IMR-90 (cell line): Measurements from ENCODE around the gene RAET1E. TPM values are rescaled to one million over a fixed set of nuclear protein-coding genes. Genes with fewer than 3 reads are reported as not detected.

Source experiments
- ATAC-seq: fragments of 200-7000 bp; cut with Tn5 transposase; 2 replicates; pipeline ENCODE4 v1.9.1; 2020; ENCODE audit warnings: low read depth, mild to moderate bottlenecking, moderate library complexity
- BruUV-seq: library from RNA; stranded (reverse); fragments of 400-500 nt; replicated peaks from 2 replicates; lab custom pipeline; 2021; lab: Mats Ljungman, UMichigan
- CTCF ChIA-PET: fragments of 300-600 bp; formaldehyde crosslinking; extraction: SDS; loops from one replicate; lab custom pipeline; 2021; ENCODE audit warnings: antibody characterized with exemption; lab: Yijun Ruan, JAX
- POLR2A ChIA-PET: fragments of 300-600 bp; sonication (Branson Sonifier 250); formaldehyde crosslinking; loops from one replicate; lab custom pipeline; 2022; ENCODE audit warnings: antibody characterized with exemption; ENCODE audit not compliant: unreplicated experiment; lab: Charles Lee
- DNase-seq: peaks from one replicate; pipeline ENCODE4 v3.0.0; 2013
- H2AFZ ChIP-seq: replicated peaks from 2 replicates; pipeline ENCODE3; 2013; ENCODE audit warnings: low read length, mild to moderate bottlenecking; ENCODE audit not compliant: poor library complexity
- H2AK5ac ChIP-seq: 2 replicates; pipeline ENCODE4 v1.6.1; 2013; ENCODE audit warnings: low read depth, low read length, inconsistent platforms
- H2AK9ac ChIP-seq: replicated peaks from 2 replicates; pipeline ENCODE3; 2013; ENCODE audit warnings: mild to moderate bottlenecking, low read depth, low read length, moderate library complexity; ENCODE audit not compliant: poor library complexity
- H2BK120ac ChIP-seq: 2 replicates; pipeline ENCODE4 v1.6.1; 2013; ENCODE audit warnings: low read depth, low read length, inconsistent platforms
- H2BK15ac ChIP-seq: 3 replicates; pipeline ENCODE4 v1.6.1; 2013; ENCODE audit warnings: low read depth, low read length, inconsistent platforms
- H2BK20ac ChIP-seq: 2 replicates; pipeline ENCODE4 v1.6.1; 2013; ENCODE audit warnings: low read depth, mild to moderate bottlenecking, inconsistent platforms, low read length, moderate library complexity
- H2BK5ac ChIP-seq: 2 replicates; pipeline ENCODE4 v1.6.1; 2013; ENCODE audit warnings: mild to moderate bottlenecking, low read depth, low read length, inconsistent platforms; ENCODE audit not compliant: poor library complexity, severe bottlenecking
- H3K14ac ChIP-seq: replicated peaks from 2 replicates; pipeline ENCODE4 v1.6.1; 2013; ENCODE audit warnings: low read depth, low read length, inconsistent platforms
- H3K18ac ChIP-seq: 2 replicates; pipeline ENCODE4 v1.6.1; 2013; ENCODE audit warnings: low read depth, low read length, control low read depth
- H3K23ac ChIP-seq: 2 replicates; pipeline ENCODE4 v1.6.1; 2013; ENCODE audit warnings: low read depth, low read length, inconsistent platforms
- H3K27ac ChIP-seq: 2 replicates; pipeline ENCODE4 v1.5.1; 2013; ENCODE audit warnings: mild to moderate bottlenecking, control low read depth, low read length; ENCODE audit not compliant: insufficient read depth
- H3K27me3 ChIP-seq: 2 replicates; pipeline ENCODE4 v1.6.1; 2013; ENCODE audit warnings: low read length; ENCODE audit not compliant: control insufficient read depth, insufficient read depth
- H3K36me3 ChIP-seq: 2 replicates; pipeline ENCODE4 v1.6.1; 2013; ENCODE audit warnings: low read length, mixed read lengths; ENCODE audit not compliant: control insufficient read depth, insufficient read depth
- H3K4ac ChIP-seq: 2 replicates; pipeline ENCODE4 v1.6.1; 2013; ENCODE audit warnings: low read depth, low read length, inconsistent platforms
- H3K4me1 ChIP-seq: 2 replicates; pipeline ENCODE4 v1.6.1; 2013; ENCODE audit warnings: low read length, mixed read lengths; ENCODE audit not compliant: control insufficient read depth, insufficient read depth
- H3K4me2 ChIP-seq: 2 replicates; pipeline ENCODE4 v1.6.1; 2013; ENCODE audit warnings: low read depth, mild to moderate bottlenecking, control low read depth, low read length, moderate library complexity
- H3K4me3 ChIP-seq: 2 replicates; pipeline ENCODE4 v1.5.1; 2013; ENCODE audit warnings: low read depth, mild to moderate bottlenecking, control low read depth, low read length, moderate library complexity; ENCODE audit not compliant: insufficient read depth
- H3K56ac ChIP-seq: 2 replicates; pipeline ENCODE4 v1.6.1; 2013; ENCODE audit warnings: low read length, inconsistent platforms; ENCODE audit not compliant: insufficient read depth; ENCODE audit errors: extremely low read depth
- H3K79me1 ChIP-seq, 2 experiments: 2 replicates each; pipeline ENCODE4 v1.6.1; 2013; ENCODE audit warnings: low read length in 2 of 2, inconsistent platforms in 1 of 2, low read depth in 1 of 2
- H3K9ac ChIP-seq: 2 replicates; pipeline ENCODE4 v1.6.1; 2013; ENCODE audit warnings: low read depth, low read length, control low read depth
- H3K9me1 ChIP-seq: 2 replicates; pipeline ENCODE4 v1.6.1; 2013; ENCODE audit warnings: low read length, inconsistent platforms; ENCODE audit not compliant: insufficient read depth
- H3K9me3 ChIP-seq: 2 replicates; pipeline ENCODE4 v1.6.1; 2013; ENCODE audit warnings: low read length; ENCODE audit not compliant: control insufficient read depth, insufficient read depth
- H4K20me1 ChIP-seq: 2 replicates; pipeline ENCODE4 v1.6.1; 2013; ENCODE audit warnings: low read length, inconsistent platforms; ENCODE audit not compliant: insufficient read depth
- H4K5ac ChIP-seq: 2 replicates; pipeline ENCODE4 v1.6.1; 2013; ENCODE audit warnings: mild to moderate bottlenecking, low read depth, low read length, control low read depth
- H4K8ac ChIP-seq, 2 experiments: 2 replicates each; pipeline ENCODE4 v1.6.1; 2013; ENCODE audit warnings: low read depth in 2 of 2, low read length in 2 of 2, control low read depth in 1 of 2, inconsistent platforms in 1 of 2
- H4K91ac ChIP-seq: 2 replicates; pipeline ENCODE4 v1.6.1; 2013; ENCODE audit warnings: low read depth, low read length, inconsistent platforms; ENCODE audit not compliant: insufficient read depth
- CEBPB ChIP-seq: IDR thresholded peaks from 2 replicates; pipeline ENCODE4 v1.6.1; 2012; ENCODE audit warnings: low read depth, low read length, improper control_type of control experiment
- WGBS, 2 experiments: methylation state at CpG; one replicate each; pipeline versions ENCODE4 v1.1.5 to v1.1.7; 2013; ENCODE audit warnings: missing lambda C conversion rate in 2 of 2; ENCODE audit not compliant: insufficient read length in 1 of 2; ENCODE audit errors: extremely low coverage in 2 of 2; 5-methylcytosine and 5-hydroxymethylcytosine counted together
- dilution Hi-C: fragments of 300-500 bp; cut with HindIII; formaldehyde crosslinking; loops from one replicate; pipeline ENCODE4 v1.14.3; 2018; ENCODE audit warnings: low sequenced_read_pairs; ENCODE audit not compliant: unreplicated experiment
- in situ Hi-C: fragments of 300-500 bp; cut with MboI; formaldehyde crosslinking; loops from 3 replicates; pipeline ENCODE4 v1.14.3; 2019; ENCODE audit warnings: low sequenced_read_pairs, inconsistent platforms, mixed read lengths
- intact Hi-C: fragments of 100-400 bp; cut with micrococcal nuclease; formaldehyde crosslinking; loops from 2 replicates; pipeline ENCODE4 v1.10.0; 2022
- polyA plus RNA-seq, 3 experiments: library from polyadenylated mRNA; depleted of rRNA; stranded (reverse); fragments of >200 nt; gene quantifications; 2 replicates each; pipeline ENCODE4 v1.2.3, GENCODE V29; 2012; ENCODE audit warnings: low replicate concordance in 1 of 3
- total RNA-seq: library from RNA; depleted of rRNA; stranded (reverse); fragments of >200 nt; gene quantifications from 2 replicates; pipeline ENCODE4 v1.2.3, GENCODE V29; 2012

The RAET1E gene
- total and polyA plus RNA-seq, 2 of the 4 experiments (the other 2 are of a cell fraction) = not detected

GRCh38 chr6:149906405-149906804 is 8.5 kb upstream of the RAET1E start:
- no peak overlapping the region for H2BK20ac ChIP-seq
- H4K20me1 ChIP-seq = no peaks in the 10 kb centered on the region
- no peak overlapping the region for H3K56ac ChIP-seq
- no peak overlapping the region for H2BK120ac ChIP-seq
- no peak overlapping the region for H4K8ac ChIP-seq
- peaks cover 12% of the 10 kb centered on the region for H3K9me3 ChIP-seq
- no peak overlapping the region for H4K5ac ChIP-seq
- H3K27ac ChIP-seq = no peak overlapping the region
- CTCF ChIA-PET = no interaction called here
- no peak overlapping the region for H3K23ac ChIP-seq
- peaks cover 12% of the 10 kb centered on the region for H3K27me3 ChIP-seq
- no peak overlapping the region for H3K4me3 ChIP-seq
- no peaks in the 10 kb centered on the region for H3K9me1 ChIP-seq
- no peak overlapping the region for H2BK15ac ChIP-seq
- H4K91ac ChIP-seq = no peak overlapping the region
- no peak overlapping the region for H3K4me2 ChIP-seq
- H3K14ac ChIP-seq = no peak overlapping the region
- no peak overlapping the region for H2BK5ac ChIP-seq
- TF ChIP-seq CEBPB = no peak
- H3K79me1 ChIP-seq = no peaks in the 10 kb centered on the region
- WGBS, 2 experiments = 96% methylated on average over 3 of the region's 4 CpGs; no CpG with 5 or more reads in 1 of the 2 experiments
- no peaks in the 10 kb centered on the region for H3K36me3 ChIP-seq
- dilution Hi-C loops (no loop called here), intact Hi-C loops (no loop called here), in situ Hi-C loops (no loop called here)
- no TSS peak for BruUV-seq
- no peak for ATAC-seq
- no peak for DNase-seq
- POLR2A ChIA-PET = no interaction called here
- H2AK9ac ChIP-seq = no peak overlapping the region
- H3K4ac ChIP-seq = no peak overlapping the region
- no peak overlapping the region for H2AK5ac ChIP-seq
- no peaks in the 10 kb centered on the region for H3K4me1 ChIP-seq
- H3K9ac ChIP-seq = no peak overlapping the region
- no peak overlapping the region for H2AFZ ChIP-seq
- no peak overlapping the region for H3K18ac ChIP-seq
